ENCODE data around the gene AFAP1L2. TPM values are rescaled to one million over a fixed set of nuclear protein-coding genes. Genes with fewer than 3 reads are reported as not detected.
A peak's percentile ranks its signal among the peaks of the same experiment; 100 is the strongest.
"Not testable (repeated sequence)": the region's sequence is repeated elsewhere in the genome, so short reads cannot be mapped to it uniquely, and the experiment has no call there.

Gene AFAP1L2
- total RNA-seq, 2 experiments from 2014 or later: 1.4 to 2.0 TPM

DNA sequence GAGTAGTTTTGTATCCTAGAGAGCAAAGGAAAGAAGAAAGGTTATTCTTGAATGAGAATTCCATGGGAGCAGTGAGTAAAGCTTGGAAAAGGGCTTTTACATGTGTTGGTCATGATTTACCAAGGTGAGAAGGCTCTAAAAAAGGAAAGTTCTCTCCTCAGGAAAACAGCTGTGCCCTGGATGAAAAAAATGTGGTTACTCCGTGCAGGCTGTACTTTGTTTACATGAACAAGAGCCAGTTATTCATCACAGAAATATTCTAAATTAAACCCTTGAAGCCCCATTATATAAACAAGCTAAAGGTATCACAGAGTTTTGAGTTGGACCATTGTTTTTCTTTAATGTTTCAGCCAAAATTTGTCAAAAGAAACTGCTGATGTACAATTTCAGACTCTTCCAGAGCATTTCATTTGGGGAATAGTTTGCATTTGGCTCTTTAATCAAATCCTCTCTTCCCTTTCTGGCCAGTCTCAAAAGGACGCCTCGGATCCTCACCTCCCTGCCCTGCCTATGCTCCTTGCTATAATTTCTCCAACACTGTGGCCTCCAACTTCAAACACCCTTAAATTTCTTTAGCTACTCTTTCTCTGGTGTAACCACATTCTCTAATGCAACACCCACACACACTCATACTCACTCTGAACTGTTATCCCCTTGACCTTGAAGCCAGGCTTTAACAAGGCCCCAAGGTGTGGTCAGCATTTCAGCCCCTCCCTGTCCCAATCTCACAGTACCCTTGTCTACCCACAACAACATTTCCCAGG is 47.4 kb downstream of the AFAP1L2 start:
- intact Hi-C loops (cut with DNase I, micrococcal nuclease): no loop called here
- H3K4me1 Mint-ChIP-seq: no peaks in the 10 kb centered on the region
- H3K27me3 Mint-ChIP-seq: peaks cover 4% of the 10 kb centered on the region
- H3K9me3 Mint-ChIP-seq (ENCODE audit: low read depth): no peaks in the 10 kb centered on the region
- ChIA-PET POLR2A (no interaction called here), CTCF (no interaction called here)
- no peak overlapping the region for H3K4me3 Mint-ChIP-seq
- DNase-seq (no peak), ATAC-seq (no peak)
- H3K27ac Mint-ChIP-seq: no peak overlapping the region
- H3K36me3 Mint-ChIP-seq (ENCODE audit: low read depth): no peaks in the 10 kb centered on the region

DNA sequence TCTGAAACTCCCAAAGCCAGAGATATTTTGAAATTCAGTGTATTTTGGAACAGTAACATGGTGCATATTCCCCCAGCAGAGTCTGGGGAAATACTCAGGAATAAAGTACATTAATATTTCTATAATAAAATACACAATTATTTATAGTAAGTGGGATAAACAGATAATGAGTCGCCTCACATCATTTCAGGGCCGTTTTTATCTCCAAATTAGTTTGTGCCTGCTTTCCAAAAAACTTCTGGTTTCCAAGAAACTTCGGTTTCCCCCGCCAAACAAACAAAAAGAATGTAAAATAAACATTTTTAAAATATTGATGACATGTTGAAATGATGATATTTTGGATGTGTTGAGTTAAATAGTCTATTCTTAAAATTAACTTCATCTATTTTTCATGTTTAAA is 48.2 kb downstream of the AFAP1L2 start:
- Mint-ChIP-seq H3K27ac (no peak overlapping the region), H3K9me3 (ENCODE audit: low read depth) (no peaks in the 10 kb centered on the region), H3K36me3 (ENCODE audit: low read depth) (no peaks in the 10 kb centered on the region), H3K27me3 (peaks cover 4% of the 10 kb centered on the region), H3K4me1 (no peaks in the 10 kb centered on the region), H3K4me3 (no peak overlapping the region)
- ChIA-PET POLR2A (no interaction called here), CTCF (no interaction called here)
- intact Hi-C loops (cut with DNase I, micrococcal nuclease): no loop called here
- ATAC-seq (no peak), DNase-seq (no peak)

DNA sequence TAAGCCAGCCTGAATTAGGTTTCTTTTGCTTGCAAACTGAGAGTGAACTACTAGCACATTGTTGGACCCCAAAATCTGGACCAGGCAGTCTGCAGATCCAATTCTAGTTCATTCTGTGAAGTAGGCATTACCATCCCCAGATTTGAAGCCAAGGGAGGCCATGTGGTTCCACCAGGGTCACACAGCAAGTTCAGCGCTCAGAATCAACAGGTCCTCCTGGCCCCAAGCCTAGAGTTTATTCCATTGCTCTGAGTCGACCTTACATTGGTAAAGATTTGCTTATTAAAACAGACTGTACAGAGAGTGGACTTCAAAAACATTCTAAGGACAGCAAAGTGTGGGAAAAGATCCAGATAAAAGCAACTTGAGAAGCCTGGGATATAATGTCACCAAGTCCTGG is 50.9 kb downstream of the AFAP1L2 start:
- ChIA-PET CTCF (interaction anchor here (1.1 kb wide), 1 partner anchor 49 kb away, joined by 3 read pairs; no protein-coding TSS in a partner anchor), POLR2A (no interaction called here)
- Mint-ChIP-seq H3K4me1 (no peaks in the 10 kb centered on the region), H3K36me3 (ENCODE audit: low read depth) (no peaks in the 10 kb centered on the region), H3K27ac (no peak overlapping the region), H3K27me3 (peaks cover 4% of the 10 kb centered on the region), H3K9me3 (ENCODE audit: low read depth) (no peaks in the 10 kb centered on the region), H3K4me3 (no peak overlapping the region)
- intact Hi-C loops (cut with DNase I, micrococcal nuclease): no loop called here
- ATAC-seq: no peak
- no peak for DNase-seq

DNA sequence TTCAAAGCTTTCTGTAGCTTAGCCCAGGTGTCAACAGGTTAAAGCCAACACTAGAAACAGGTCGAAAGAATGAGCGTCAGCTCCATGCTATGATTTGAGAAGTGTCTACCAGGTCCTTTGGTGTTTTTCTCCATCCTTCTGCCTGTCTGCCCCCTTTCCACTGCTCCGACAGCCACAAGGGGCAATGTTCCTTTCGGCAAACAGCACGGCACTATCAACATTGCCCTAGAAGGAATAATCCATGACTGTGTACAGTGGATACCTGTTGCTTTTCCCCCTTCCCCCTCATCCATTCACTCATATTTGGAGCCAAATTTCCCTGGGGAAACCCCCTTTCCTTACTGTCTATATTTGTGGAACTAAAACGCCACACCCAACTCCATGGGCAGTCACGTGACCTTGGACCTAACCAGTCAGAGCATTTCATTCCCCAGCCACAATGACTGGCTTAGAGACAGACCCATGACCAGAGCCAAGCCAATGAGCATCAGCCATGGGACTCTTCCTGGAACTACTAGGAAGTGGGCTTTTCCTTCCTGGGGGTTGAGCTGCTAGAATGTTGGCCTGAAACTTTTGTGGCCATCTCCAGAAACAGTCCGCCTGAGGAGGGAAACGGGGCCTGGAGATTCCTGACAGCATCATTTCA is 51.5 kb downstream of the AFAP1L2 start:
- Mint-ChIP-seq H3K27me3 (peaks cover 4% of the 10 kb centered on the region), H3K9me3 (ENCODE audit: low read depth) (no peaks in the 10 kb centered on the region), H3K4me3 (no peak overlapping the region), H3K4me1 (no peaks in the 10 kb centered on the region), H3K36me3 (ENCODE audit: low read depth) (no peaks in the 10 kb centered on the region), H3K27ac (no peak overlapping the region)
- intact Hi-C loops (cut with DNase I, micrococcal nuclease): no loop called here
- POLR2A ChIA-PET: interaction anchor here (0.6 kb wide), 1 partner anchor 196 kb away, joined by 3 read pairs; no protein-coding TSS in a partner anchor
- CTCF ChIA-PET: interaction anchor here (1.1 kb wide), 1 partner anchor 49 kb away, joined by 3 read pairs; no protein-coding TSS in a partner anchor
- ATAC-seq: no peak
- DNase-seq: no peak

DNA sequence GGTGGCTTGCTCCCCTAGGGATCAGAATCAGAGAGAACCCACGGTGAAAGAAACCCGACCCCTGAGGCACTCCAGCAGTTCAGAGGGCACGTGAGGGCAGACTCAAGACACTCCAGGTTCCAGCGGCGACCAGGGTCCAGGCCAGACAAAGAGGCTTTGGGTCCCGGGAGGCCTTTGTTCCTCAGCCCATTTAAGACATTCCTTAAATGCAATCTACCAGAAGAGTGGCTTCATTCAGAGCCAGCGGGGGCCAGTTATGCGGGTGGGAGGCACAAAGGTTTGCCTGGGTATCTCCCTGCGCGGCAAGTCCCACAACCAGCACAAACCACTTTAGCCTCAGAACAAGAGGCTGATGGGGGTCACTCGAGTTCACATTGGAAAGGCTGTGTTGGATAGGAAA is 53.6 kb downstream of the AFAP1L2 start:
- H3K27ac Mint-ChIP-seq: no peak overlapping the region

DNA sequence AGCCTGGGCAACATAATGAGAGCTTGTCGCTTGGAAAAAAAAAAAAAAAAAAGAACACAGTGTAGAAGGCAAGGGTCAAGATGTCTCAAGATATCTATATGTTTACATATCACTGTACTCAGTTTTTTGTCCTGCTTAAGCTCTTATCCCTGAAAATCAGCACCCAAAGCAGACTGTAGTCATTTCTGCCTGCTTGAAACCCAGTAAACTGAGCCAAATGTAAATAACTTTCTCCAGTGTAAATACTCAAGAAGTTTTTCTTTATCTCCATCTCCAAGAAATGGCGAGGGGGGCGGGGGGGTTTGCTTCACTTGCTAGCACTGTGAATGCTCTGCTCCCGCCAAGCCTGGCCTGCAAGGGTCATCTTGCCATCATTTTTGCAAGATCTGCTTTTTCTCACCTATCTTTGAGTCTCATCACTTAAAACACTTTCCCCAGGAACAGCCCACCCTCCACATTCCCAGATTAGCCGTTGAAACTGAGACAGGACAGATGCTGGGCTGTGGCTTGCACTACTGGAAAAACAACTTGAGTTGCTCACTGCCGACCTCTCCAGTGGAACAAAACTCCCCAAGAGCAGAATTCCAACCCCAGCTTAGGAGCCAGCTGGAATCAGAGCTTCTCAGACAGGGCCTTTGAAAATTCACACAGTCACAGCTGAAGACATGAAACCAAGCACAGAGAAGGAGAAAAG is 54.6 kb downstream of the AFAP1L2 start:
- H3K9me3 Mint-ChIP-seq (ENCODE audit: low read depth): no peaks in the 10 kb centered on the region
- intact Hi-C loops (cut with DNase I, micrococcal nuclease): no loop called here

More for the DNA sequence above, 53.6 kb downstream of the AFAP1L2 start:
- intact Hi-C loops (cut with DNase I, micrococcal nuclease): no loop called here
- H3K9me3 Mint-ChIP-seq (ENCODE audit: low read depth): no peaks in the 10 kb centered on the region
- no peak for DNase-seq
- CTCF ChIA-PET: no interaction called here
- H3K27me3 Mint-ChIP-seq: peaks cover 4% of the 10 kb centered on the region
- no peak overlapping the region for H3K4me3 Mint-ChIP-seq
- POLR2A ChIA-PET: no interaction called here
- no peaks in the 10 kb centered on the region for H3K36me3 Mint-ChIP-seq (ENCODE audit: low read depth)
- H3K4me1 Mint-ChIP-seq: no peaks in the 10 kb centered on the region
- ATAC-seq: no peak

DNA sequence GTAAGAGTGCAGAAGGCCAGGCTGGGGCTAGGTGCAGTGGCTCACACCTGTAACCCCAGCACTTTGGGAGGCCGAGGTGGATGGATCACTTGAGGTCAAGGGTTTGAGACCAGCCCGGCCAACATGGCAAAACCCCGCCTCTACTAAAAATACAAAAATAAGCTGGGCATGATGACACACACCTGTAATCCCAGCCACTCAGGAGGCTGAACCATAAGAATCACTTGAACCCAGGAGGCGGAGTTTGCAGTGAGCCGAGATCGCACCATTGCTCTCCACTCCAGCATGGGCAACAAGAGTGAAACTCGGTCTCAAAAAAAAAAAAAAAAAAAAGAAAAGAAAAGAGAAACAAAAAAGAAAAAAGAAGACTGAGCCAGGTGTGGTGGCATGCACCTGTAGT is 55.2 kb downstream of the AFAP1L2 start:
- CTCF ChIA-PET, H3K4me1 Mint-ChIP-seq: not testable (repeated sequence)

More for the DNA sequence above, 54.6 kb downstream of the AFAP1L2 start:
- DNase-seq (no peak), ATAC-seq (no peak)
- no peaks in the 10 kb centered on the region for H3K36me3 Mint-ChIP-seq (ENCODE audit: low read depth)
- H3K4me3 Mint-ChIP-seq: no peak overlapping the region
- POLR2A ChIA-PET: no interaction called here
- H3K27me3 Mint-ChIP-seq: peaks cover 4% of the 10 kb centered on the region
- no peak overlapping the region for H3K27ac Mint-ChIP-seq
- CTCF ChIA-PET: no interaction called here
- H3K4me1 Mint-ChIP-seq: no peaks in the 10 kb centered on the region

DNA sequence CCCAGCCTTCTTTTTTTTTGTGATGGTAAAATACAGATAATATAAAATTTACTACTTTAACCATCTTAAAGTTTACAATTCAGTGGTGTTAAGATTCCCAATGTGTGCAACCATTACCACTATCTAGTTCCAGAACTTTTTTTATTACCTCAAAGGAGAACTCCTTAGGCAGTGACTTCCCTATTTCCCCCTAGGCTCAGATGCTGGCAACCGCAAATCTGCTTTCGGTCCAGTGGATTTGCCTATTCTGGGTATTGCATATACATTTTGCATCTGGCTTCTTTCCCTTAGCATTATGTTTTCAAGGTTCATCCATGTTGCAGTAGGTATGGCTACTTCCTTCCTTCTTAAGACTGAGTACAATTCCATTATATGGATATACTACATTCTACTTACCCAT is 56.5 kb downstream of the AFAP1L2 start:
- H3K4me1 Mint-ChIP-seq: no peaks in the 10 kb centered on the region
- peaks cover under 1% of the 10 kb centered on the region for H3K27me3 Mint-ChIP-seq
- ChIA-PET POLR2A (no interaction called here), CTCF (interaction anchor here (1.3 kb wide), 1 partner anchor 44 kb away, joined by 4 read pairs; no protein-coding TSS in a partner anchor)
- no peaks in the 10 kb centered on the region for H3K9me3 Mint-ChIP-seq (ENCODE audit: low read depth)
- DNase-seq (no peak), ATAC-seq (no peak)
- no peaks in the 10 kb centered on the region for H3K36me3 Mint-ChIP-seq (ENCODE audit: low read depth)
- intact Hi-C loops (cut with DNase I, micrococcal nuclease): no loop called here
- no peak overlapping the region for H3K27ac Mint-ChIP-seq
- H3K4me3 Mint-ChIP-seq: no peak overlapping the region

More for the DNA sequence above, 55.2 kb downstream of the AFAP1L2 start:
- ATAC-seq; H3K9me3 Mint-ChIP-seq (ENCODE audit: low read depth); H3K27me3 Mint-ChIP-seq; POLR2A ChIA-PET; DNase-seq; H3K36me3 Mint-ChIP-seq (ENCODE audit: low read depth); H3K4me3 Mint-ChIP-seq; H3K27ac Mint-ChIP-seq; intact Hi-C loops (cut with DNase I, micrococcal nuclease): not testable (repeated sequence)

DNA sequence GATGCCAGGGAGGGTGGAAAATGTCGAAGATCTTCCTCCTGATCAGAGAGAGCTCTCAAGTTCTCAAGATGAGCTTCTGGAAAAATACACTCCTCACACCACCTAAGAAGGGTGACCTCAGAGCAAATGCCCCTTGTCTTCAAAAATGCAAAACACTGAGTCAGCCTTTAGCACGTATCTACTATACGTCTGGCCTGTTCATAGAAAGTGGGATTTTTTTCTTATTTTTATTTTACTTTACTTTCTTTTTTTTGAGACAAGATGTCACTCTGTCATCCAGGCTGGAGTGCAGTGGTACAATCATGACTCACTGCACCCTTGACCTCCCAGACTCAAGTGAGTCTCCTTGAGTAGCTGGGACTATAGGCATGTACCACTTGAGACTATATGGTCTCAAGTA is 57.1 kb downstream of the AFAP1L2 start:
- ChIA-PET CTCF (interaction anchor here (1.3 kb wide), 1 partner anchor 43 kb away, joined by 4 read pairs; no protein-coding TSS in a partner anchor), POLR2A (no interaction called here)
- Mint-ChIP-seq H3K4me1 (no peaks in the 10 kb centered on the region), H3K9me3 (ENCODE audit: low read depth) (no peaks in the 10 kb centered on the region), H3K4me3 (no peak overlapping the region), H3K27ac (no peak overlapping the region), H3K27me3 (no peaks in the 10 kb centered on the region), H3K36me3 (ENCODE audit: low read depth) (no peaks in the 10 kb centered on the region)
- peak; percentile 16 for ATAC-seq
- intact Hi-C loops (cut with DNase I, micrococcal nuclease): no loop called here
- DNase-seq: no peak

DNA sequence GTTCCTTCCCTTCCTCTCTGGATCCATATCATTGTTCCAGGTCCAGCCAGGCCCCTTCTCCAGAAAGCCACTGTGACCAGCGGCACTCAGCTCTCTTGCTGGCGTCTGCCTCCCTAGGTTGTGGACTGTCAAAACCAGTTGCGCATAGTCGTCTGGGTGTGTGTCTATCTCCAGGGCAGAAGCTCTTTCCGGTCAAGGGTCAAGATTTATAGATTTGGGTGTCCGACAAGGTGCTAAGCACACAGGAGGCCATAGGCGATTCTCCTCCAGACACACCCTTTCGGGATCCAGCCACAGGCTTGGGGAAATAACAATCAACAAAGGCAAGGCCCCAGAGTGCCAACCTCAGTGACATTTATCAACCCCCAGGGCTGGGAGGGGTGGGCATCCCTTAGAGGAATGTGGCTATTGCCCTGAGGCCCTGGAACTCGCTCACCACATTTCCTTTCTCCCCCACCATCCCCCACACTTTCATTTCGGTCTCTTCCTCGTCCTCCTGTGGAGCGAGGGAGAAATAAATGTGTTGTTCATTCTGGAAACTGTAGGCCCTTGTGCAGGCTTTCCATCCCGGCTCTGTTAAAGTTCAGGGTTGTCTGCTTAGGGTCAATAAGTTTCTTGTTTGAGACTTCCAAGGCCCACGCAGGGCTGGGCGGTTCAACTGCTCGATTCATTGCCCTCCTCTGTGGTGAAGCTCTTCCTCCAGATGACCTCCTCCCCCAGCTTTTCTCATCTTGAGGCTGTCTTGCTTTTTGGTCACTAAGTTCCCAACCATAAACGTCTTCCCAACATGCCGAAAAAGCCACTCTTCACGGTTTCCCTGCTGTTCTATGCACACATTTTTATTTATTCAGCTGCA is 57.9 kb downstream of the AFAP1L2 start:
- ChIA-PET CTCF (interaction anchor here (1.3 kb wide), 1 partner anchor 42 kb away, joined by 4 read pairs; no protein-coding TSS in a partner anchor), POLR2A (no interaction called here)
- DNase-seq (no peak), ATAC-seq (no peak)
- Mint-ChIP-seq H3K9me3 (ENCODE audit: low read depth) (no peaks in the 10 kb centered on the region), H3K27me3 (no peaks in the 10 kb centered on the region), H3K36me3 (ENCODE audit: low read depth) (no peaks in the 10 kb centered on the region), H3K4me3 (no peak overlapping the region), H3K27ac (no peak overlapping the region), H3K4me1 (no peaks in the 10 kb centered on the region)
- intact Hi-C loops (cut with DNase I, micrococcal nuclease): no loop called here

DNA sequence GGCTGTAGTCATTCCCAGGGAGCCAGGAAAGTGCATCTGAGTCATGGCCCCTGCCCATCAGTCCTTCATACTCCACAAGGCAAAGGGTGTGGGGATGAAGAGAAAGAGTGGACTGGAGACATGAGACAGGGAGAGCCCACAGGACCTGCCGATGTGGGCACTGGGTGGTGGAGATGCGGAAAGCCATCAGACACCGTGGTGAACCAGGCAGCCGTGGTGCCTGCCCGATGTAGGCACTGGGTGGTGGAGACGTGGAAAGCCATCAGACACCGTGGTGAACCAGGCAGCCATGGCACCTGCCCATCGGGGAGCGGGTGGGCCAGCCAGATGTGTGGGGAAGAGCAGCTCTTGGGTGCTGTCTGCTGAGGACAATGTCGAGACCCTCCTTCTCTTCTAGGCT is 58.6 kb downstream of the AFAP1L2 start:
- Mint-ChIP-seq H3K36me3 (ENCODE audit: low read depth) (no peaks in the 10 kb centered on the region), H3K27me3 (no peaks in the 10 kb centered on the region), H3K27ac (no peak overlapping the region), H3K4me3 (no peak overlapping the region), H3K4me1 (no peaks in the 10 kb centered on the region), H3K9me3 (ENCODE audit: low read depth) (no peaks in the 10 kb centered on the region)
- intact Hi-C loops (cut with DNase I, micrococcal nuclease): no loop called here
- CTCF ChIA-PET: interaction anchor here (1.5 kb wide), 1 partner anchor 42 kb away, joined by 7 read pairs; no protein-coding TSS in a partner anchor
- no peak for DNase-seq
- POLR2A ChIA-PET: no interaction called here
- no peak for ATAC-seq
